HEK293T (cell line): ENCODE measurements around the gene RNF141.

ENCODE experiments used
- CTCF ChIA-PET: fragments of 350-600 bp; formaldehyde crosslinking; extraction: SDS; loops from one replicate; lab custom pipeline; 2021; ENCODE audit warnings: antibody characterized with exemption, inconsistent platforms; lab: Yijun Ruan, JAX
- POLR2A ChIA-PET: fragments of 350-600 bp; formaldehyde crosslinking; extraction: SDS; loops from one replicate; lab custom pipeline; 2020; ENCODE audit warnings: antibody characterized with exemption, inconsistent platforms; lab: Yijun Ruan, JAX
- DNase-seq: peaks from one replicate; pipeline ENCODE4 v3.0.0; 2012; ENCODE audit warnings: mixed read lengths; ENCODE audit errors: extremely low spot score
- ARNT ChIP-seq: fragments of 450-650 bp; IDR thresholded peaks from 2 replicates; pipeline ENCODE4 v1.6.1; 2017; ENCODE audit warnings: mild to moderate bottlenecking
- BHLHE40 ChIP-seq: fragments of 450-650 bp; IDR thresholded peaks from 2 replicates; pipeline ENCODE4 v1.6.1; 2016; ENCODE audit warnings: mild to moderate bottlenecking, moderate library complexity, borderline replicate concordance
- CTBP1 ChIP-seq: fragments of 450-650 bp; IDR thresholded peaks from 2 replicates; pipeline ENCODE4 v1.6.1; 2016; ENCODE audit warnings: borderline replicate concordance
- ELF4 ChIP-seq: fragments of 450-650 bp; IDR thresholded peaks from 2 replicates; pipeline ENCODE4 v1.6.1; 2017; ENCODE audit warnings: antibody characterized with exemption
- FOXA1 ChIP-seq: fragments of 450-650 bp; IDR thresholded peaks from 2 replicates; pipeline ENCODE4 v1.6.1; 2016; ENCODE audit warnings: mild to moderate bottlenecking
- FOXK2 ChIP-seq: fragments of 450-650 bp; IDR thresholded peaks from 2 replicates; pipeline ENCODE4 v1.6.1; 2016; ENCODE audit warnings: mild to moderate bottlenecking
- FOXM1 ChIP-seq: fragments of 450-650 bp; IDR thresholded peaks from 2 replicates; pipeline ENCODE4 v1.6.1; 2017; ENCODE audit warnings: mild to moderate bottlenecking, borderline replicate concordance
- HDGF ChIP-seq: fragments of 450-650 bp; IDR thresholded peaks from 2 replicates; pipeline ENCODE4 v1.6.1; 2017; ENCODE audit warnings: antibody characterized with exemption, borderline replicate concordance
- L3MBTL2 ChIP-seq: fragments of 450-650 bp; conservative IDR thresholded peaks from 2 replicates; pipeline ENCODE4 v1.6.1; 2016; ENCODE audit warnings: mild to moderate bottlenecking
- LEF1 ChIP-seq: fragments of 450-650 bp; IDR thresholded peaks from 2 replicates; pipeline ENCODE4 v1.6.1; 2017; ENCODE audit warnings: mild to moderate bottlenecking, borderline replicate concordance
- NFRKB ChIP-seq: fragments of 450-650 bp; IDR thresholded peaks from 2 replicates; pipeline ENCODE4 v1.6.1; 2016; ENCODE audit warnings: mild to moderate bottlenecking, moderate library complexity
- PKNOX1 ChIP-seq: fragments of 450-650 bp; IDR thresholded peaks from 2 replicates; pipeline ENCODE4 v1.6.1; 2016
- SP1 ChIP-seq: fragments of 450-650 bp; IDR thresholded peaks from 2 replicates; pipeline ENCODE4 v1.6.1; 2017
- SUZ12 ChIP-seq: fragments of 450-650 bp; IDR thresholded peaks from 2 replicates; pipeline ENCODE4 v1.6.1; 2016; ENCODE audit warnings: mild to moderate bottlenecking
- TARDBP ChIP-seq: fragments of 450-650 bp; IDR thresholded peaks from 2 replicates; pipeline ENCODE4 v1.6.1; 2016
- ZNF384 ChIP-seq: fragments of 450-650 bp; IDR thresholded peaks from 2 replicates; pipeline ENCODE4 v1.6.1; 2016

The RNF141 gene

GRCh38 chr11:10477690-10478046, 63.3 kb downstream of the RNF141 start:
- no peak for DNase-seq
- ChIA-PET POLR2A (no interaction called here), CTCF (no interaction called here)
- TF ChIP-seq L3MBTL2 (no peak), BHLHE40 (no peak), NFRKB (no peak), TARDBP (no peak), PKNOX1 (no peak), ELF4 (no peak), HDGF (no peak), FOXA1 (no peak), CTBP1 (no peak), LEF1 (no peak), FOXM1 (no peak), ZNF384 (no peak), ARNT (no peak)

GRCh38 chr11:10476927-10477689, 63.9 kb downstream of the RNF141 start:
- no peak for DNase-seq
- no peak for TF ChIP-seq SUZ12
- TF ChIP-seq ELF4, result no peak
- no peak for TF ChIP-seq CTBP1
- TF ChIP-seq FOXA1, result no peak
- no peak for TF ChIP-seq LEF1
- no peak for TF ChIP-seq NFRKB
- TF ChIP-seq FOXK2, result no peak
- no peak for TF ChIP-seq FOXM1
- TF ChIP-seq ZNF384, result no peak
- TF ChIP-seq ARNT, result no peak
- TF ChIP-seq SP1, result no peak
- TF ChIP-seq PKNOX1, result no peak
- TF ChIP-seq HDGF, result no peak
- ChIA-PET POLR2A (no interaction called here), CTCF (no interaction called here)

GRCh38 chr11:10476342-10476741, 64.6 kb downstream of the RNF141 start:
- no peak for DNase-seq
- TF ChIP-seq ARNT, result no peak
- TF ChIP-seq FOXM1, result no peak
- TF ChIP-seq FOXA1, result no peak
- TF ChIP-seq SP1, result no peak
- TF ChIP-seq L3MBTL2, result no peak
- no peak for TF ChIP-seq SUZ12
- ChIA-PET CTCF (no interaction called here), POLR2A (interaction anchor here (0.8 kb wide), 1 partner anchor 22 kb away, joined by 4 read pairs; the partner anchor contains the start of gene AMPD3)

DNA sequence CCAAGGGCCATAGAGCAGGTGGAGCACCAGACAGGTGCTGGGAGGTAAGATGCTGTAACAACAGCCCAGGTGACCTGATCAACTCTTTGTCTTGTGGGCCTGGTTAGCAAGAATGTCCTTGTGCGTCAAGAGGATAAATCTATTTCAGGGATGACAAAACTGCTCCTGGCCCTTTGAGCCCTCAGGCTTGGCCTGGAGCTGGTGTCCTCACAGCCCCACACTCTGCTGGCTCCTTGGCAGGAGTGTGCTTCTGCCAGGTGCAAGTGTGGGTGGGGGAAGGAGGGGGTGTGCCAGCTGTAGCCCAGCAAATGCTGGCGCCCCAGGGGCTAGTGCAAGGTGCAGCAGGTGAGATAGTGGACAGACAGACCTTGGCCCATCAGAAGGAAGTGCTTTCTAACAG, 66.4 kb downstream of the RNF141 start:
- DNase-seq, result no peak
- TF ChIP-seq NFRKB, result no peak
- TF ChIP-seq FOXK2, result no peak
- TF ChIP-seq ARNT, result no peak
- TF ChIP-seq LEF1, result no peak
- no peak for TF ChIP-seq SUZ12
- TF ChIP-seq BHLHE40, result no peak
- no peak for TF ChIP-seq SP1
- TF ChIP-seq FOXA1, result no peak
- TF ChIP-seq CTBP1, result no peak
- no peak for TF ChIP-seq TARDBP
- TF ChIP-seq ZNF384, result no peak
- ChIA-PET POLR2A (no interaction called here), CTCF (no interaction called here)

DNA sequence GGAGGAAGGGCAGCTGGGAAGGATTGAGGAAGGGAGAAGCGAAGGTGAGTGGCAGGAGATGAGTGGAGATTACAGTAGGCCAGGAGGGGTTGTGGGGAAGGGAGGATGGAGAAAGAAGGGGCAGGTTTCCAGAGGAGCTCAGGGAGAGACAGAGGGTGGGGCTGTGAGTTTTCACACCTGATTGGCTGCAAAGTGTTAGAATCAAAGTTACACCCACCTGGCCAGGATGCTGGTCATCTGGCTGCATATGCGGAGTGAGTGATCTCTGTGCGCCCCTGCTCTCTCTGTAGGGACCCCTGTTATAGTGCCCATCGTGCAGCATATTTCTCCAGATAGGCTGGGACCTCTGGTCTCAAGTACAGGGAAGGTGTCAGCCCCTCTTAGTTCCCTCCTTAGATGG, 67.6 kb downstream of the RNF141 start:
- POLR2A ChIA-PET, result no interaction called here
- TF ChIP-seq L3MBTL2 (no peak), PKNOX1 (no peak), FOXA1 (no peak), BHLHE40 (no peak), CTBP1 (no peak), ARNT (no peak), HDGF (no peak), ZNF384 (no peak)
- CTCF ChIA-PET, result no interaction called here
- no peak for DNase-seq

DNA sequence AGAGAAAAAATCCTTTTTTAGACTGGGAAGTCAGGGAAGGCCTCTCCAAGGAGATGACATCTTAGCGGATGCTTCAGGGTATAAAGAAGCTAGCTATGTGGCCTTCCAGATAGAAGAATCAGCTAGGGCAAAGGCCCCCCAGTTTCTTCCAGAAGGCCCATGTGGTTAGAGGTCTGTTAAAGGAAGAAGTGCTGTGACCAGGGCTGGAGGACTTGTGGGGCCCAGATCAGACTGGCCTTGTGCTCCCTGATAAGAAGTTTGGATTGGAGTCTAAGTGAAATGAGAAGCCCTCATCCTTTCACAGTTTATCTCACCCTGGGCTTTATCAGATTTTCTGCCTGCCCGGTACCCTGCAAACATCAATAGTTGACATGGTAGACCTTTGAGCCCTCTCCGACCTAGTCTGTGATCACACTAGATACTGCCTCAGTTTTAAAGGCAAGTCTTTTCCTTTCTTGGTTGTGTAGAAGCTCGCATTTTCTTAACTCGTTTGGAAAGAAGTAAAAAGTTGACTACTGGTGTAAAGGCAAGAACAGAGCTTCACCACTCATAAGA, 78.2 kb downstream of the RNF141 start:
- ChIA-PET POLR2A (no interaction called here), CTCF (no interaction called here)

More for the DNA sequence above, 78.2 kb downstream of the RNF141 start:
- DNase-seq, result no peak
- no peak for TF ChIP-seq ZNF384
